GM19239 (cell line): Measurements from ENCODE around the gene C14orf180.

Source experiments
- DNase-seq: peaks from one replicate; pipeline ENCODE4 v3.0.0; 2011; ENCODE audit warnings: low spot score; ENCODE audit not compliant: insufficient read length
- FAIRE-seq: peaks from 2 replicates; lab custom pipeline; 2011; peaks lifted over from hg19 to GRCh38; lab: Jason Lieb, UNC

Gene C14orf180

DNA sequence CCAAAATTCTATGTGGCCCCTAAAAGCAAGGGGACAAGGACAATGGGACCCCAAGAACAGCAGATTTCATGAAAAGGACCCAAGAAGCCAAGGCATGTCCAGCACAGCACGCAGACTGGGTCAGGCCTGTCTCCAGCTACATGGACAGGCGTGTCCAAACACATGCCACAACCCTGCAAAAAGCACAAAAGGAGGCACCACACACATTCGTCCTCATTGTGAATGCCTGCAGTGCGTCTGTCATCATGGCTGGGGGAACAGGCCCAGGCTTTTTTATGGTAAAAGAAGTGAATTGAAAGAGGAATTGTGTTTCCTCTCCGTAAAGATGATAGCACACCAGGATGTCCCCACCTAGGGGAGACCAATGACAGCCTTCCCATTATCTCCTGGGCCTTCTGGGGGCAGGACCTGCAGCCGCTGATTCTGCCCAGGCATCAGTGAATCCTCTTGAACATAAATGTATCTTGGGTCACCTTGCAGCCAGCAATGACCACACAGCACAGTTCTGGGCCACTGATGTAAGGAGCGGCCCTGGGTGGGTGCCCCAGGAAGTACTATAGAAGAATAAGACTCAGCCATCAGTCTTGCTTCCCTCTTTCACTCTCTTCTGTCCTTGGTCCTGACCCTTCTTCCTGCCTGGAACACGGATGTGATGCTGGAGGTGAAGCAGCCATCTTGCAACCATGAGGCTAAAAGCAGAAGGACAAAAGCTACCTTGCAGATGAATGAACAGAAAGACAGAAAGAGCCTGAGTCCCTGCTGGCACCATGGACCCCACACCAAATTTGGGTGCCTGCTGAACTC, 29.8 kb upstream of the C14orf180 start:
- FAIRE-seq (no peak), DNase-seq (no peak)

DNA sequence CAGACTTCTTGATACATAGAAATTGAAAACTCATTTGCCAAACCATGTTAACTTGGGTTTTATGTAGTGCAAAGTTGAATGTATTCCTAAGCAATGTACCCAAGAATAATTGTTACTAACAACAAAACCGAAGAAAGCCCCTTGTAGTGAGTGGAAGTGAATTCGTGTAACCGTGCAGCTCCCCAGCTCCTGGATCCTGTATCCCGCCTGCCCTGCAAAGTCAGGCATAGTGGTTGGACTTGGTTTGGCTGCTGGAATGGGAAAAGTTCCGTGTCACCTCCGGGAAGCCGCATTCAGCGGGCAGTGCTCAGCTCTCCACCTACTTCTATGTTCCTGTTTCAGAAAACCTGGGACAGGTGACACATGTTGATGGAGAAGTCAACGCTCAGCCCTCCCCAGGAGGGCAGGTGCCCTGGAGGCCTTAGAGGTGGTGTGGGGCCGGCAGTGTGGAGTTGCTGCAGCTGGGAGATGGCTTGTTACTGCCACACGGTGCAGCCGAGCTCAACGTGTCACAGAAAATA, 29.2 kb upstream of the C14orf180 start:
- no peak for FAIRE-seq
- DNase-seq = no peak

DNA sequence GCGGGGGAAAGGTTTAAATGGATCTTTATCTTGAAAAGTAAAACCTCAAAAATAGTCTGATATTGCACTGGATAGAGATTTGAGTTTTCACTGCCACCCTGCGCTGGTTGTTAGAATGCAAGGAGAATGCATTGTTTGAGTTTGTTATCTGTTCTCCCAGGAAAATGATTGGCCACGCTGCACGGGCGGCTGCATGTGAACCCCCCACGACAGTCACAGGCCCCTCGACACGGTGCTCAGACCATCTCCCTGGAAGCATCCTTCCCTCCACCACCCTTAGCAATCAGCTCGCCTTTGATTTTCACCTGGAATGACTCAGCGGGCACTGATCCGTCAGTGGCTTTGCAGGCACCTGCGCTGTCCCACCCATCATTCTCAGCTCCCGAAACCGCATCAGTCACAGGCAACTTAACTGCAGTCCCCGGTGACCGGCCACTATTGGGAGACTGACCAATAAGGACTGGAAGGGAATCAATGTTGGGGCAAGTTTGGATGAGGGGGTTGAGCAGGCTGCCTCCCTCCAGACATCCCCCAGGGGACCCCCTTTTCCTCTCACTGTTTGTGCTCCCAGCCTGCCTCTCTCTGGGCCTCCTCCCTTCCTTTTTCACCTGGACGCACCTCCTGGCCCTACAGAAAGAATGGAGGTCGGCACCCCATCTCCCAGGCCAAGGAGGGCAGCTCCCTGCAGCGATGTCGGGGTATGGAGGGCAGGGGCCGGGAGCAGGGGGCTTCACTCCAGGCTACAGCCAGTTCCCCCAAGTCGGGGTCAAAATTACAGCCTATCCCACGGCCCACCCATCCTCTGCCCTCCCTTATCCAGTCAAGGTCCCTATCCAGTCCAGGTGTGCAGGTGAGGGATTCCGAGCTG, 28.5 kb upstream of the C14orf180 start:
- DNase-seq = no peak
- no peak for FAIRE-seq

DNA sequence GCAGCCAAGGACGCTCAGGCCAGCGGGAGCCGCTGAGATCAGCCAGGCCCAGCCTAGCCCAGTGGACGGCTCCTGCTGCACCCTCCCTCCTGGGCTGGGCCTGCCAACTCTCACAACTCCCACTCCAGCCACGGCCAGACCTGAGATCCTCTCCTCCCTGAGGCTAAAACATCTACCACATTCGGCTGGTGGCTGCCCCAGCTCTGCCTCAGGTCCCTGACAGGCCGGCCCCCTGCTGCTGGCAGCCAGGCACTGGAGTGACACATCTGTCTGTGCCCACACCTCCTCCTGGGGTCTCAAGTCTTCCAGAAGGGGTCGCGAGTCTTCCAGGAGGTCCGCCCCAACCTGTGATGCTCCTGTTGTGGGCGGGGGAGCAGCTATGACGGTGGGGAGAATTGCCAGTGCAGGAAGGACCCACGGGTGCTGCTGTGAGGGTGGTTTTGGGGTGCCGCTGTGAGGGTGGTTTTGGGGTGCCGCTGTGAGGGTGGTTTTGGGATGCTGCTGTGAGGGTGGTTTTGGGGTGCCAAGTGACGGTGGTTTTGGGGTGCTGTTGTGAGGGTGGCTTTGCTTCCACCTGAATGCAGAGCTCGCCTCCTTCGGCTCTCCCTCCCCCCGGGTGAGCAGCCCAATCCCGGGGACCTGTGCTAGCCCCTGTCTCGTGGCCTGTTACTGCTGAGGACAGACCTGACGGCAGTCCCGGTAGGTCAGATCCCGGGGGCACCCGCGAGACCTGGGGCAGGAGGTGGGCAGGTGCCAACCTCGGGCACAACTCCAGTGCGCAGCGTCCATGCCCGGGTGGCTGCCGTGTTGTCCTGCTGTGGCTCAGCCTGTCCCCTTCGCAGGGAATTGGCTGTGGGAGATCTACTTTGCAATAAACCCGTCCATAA, 27.5 kb upstream of the C14orf180 start:
- DNase-seq (no peak), FAIRE-seq (no peak)

GRCh38 chr14:104552738-104553125, 26.8 kb upstream of the C14orf180 start:
- no peak for DNase-seq
- FAIRE-seq = no peak

DNA sequence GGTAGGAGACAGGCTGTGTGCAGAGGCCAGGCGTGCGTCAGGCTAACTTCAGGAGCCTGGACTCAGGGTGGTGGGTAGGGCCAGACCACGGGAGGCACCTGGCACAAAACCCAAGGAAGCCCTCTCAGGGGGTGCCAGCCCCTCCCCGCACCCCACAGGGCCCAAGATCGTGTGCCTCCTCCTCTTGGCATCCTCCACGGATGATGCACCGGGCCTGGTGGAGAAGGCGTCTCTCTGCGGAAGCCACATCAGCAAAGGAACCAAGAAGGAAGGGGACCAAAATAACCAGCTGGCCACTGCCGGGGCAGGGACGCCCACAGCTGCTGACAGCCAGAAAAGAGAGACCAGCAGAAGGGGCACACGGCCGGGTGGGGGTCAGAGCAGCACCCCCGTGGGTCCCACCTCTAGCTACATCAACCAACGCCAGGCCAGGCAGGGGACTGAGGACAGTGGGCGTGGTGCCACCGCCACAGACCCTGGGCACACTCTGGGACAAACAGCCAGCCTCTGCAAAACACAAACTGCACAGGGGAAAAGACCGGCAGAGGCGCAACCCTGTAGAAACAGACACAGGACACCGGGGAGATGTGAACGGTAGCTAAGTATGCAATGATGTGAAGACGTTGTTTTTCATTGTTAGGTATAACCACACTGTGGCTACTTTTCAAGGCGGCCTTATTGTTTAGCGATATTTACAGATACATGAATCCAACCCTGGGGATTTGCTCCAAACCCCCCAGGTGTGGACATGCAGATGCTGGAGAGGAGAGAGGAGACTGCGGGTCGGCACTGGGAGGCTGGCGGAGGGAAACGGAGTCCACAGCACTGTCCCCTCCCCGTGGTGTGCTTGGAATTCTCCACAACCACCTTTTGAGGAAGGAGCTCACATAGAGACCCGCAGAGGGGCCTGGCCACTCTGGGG, 26.1 kb upstream of the C14orf180 start:
- FAIRE-seq (no peak), DNase-seq (no peak)

GRCh38 chr14:104554088-104554607, 25.4 kb upstream of the C14orf180 start:
- no peak for FAIRE-seq
- DNase-seq = no peak

- DNase-seq (no peak), FAIRE-seq (no peak)
Observed at GRCh38 chr14:104554608-104555429, 24.7 kb upstream of the C14orf180 start.

- DNase-seq (no peak), FAIRE-seq (no peak)
Observed at GRCh38 chr14:104555430-104556255, 23.9 kb upstream of the C14orf180 start.

DNA sequence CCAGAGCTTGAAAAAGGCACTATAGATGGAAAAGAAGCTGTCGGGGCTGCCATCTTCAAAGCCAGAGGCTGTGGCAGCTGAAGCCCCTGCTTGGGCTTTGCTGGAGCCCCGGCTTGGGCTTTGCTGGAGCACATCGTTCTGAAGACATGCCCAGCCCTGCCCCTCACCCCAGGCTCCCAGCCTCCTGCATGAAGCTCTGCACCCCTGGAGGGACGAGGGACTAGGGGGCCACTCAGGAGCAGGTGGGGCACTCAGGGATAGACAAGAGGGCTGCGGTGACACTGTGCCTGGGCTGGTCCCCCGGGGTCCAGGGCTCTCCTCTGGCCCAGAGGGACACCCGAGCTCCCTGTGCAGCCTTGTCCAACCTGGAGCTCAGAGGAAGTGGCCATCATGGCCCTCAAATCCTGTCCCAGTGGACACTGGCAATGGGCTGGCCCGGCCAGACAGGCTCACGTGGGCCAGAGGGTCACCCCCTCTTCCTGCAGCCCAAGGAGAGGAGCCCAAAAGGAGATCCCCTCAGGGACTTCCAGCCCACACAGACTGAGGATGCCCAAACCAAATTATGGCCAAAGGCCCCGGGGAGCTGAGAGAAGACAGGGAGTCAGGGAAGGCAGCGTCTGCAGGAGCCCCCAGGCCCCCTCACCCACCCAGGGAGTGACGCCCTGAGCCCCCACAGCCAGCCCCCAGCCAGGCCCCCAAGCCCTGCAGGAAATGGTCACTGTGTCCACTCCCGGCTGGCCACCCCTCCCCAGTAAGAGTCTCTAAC, 23.1 kb upstream of the C14orf180 start:
- no peak for DNase-seq
- FAIRE-seq = no peak

GRCh38 chr14:104557086-104557485, 22.5 kb upstream of the C14orf180 start:
- FAIRE-seq (no peak), DNase-seq (no peak)

DNA sequence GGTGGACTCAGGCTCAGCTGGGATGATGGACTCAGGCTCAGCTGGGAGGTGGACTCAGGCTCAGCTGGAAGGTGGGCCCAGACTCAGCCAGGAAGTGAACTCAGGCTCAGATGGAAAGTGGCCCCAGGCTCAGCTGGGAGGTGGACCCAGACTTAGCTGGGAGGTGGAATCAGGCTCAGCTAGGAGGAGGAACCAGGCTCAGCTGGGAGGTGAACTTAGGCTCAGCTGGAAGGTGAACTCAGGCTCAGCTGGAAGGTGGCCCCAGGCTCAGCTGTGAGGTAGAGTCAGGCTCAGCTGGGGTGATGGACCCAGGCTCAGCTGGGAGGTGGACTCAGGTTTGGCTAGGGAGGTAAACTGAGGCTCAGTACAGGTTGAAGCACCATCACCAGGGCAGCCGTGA, 21.8 kb upstream of the C14orf180 start:
- DNase-seq (no peak), FAIRE-seq (no peak)

DNA sequence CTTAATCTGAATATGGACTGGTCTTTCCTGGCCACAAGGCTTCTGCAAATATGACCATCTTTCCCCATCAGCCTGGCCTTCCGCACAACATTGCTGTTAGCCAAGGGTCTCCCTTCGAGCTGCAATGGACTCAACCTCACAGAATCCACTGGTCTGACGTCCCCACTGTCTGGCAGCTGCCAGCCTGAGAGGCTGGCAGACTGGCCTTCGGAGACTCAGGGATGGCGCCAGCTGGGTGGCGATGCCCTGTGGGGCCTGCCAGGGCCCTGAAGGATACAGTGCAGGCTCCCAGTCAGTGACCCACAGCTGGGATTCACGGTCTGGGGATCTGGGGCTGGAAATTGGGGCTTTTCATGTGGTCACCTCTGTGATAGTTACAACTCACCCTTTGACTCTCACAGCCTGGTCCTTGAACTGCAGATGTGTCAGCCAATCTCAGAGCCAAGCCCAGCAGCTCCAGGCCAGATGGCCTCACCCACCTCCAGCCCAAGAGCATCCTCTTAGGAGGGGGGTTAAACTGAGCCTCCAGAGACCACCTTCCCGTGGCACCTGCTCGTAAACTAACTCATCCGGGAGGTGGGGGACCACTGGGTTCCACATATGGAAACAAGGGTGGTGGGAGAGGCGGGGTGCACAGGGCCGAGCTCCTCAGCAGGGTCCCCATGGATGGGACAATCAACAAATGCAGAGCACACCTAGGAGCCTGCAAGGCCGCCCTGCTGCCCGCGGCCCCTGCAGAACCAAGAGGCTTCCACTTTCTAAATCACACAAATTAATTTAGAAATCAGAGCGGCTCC, 21.1 kb upstream of the C14orf180 start:
- FAIRE-seq = no peak
- DNase-seq = no peak

DNA sequence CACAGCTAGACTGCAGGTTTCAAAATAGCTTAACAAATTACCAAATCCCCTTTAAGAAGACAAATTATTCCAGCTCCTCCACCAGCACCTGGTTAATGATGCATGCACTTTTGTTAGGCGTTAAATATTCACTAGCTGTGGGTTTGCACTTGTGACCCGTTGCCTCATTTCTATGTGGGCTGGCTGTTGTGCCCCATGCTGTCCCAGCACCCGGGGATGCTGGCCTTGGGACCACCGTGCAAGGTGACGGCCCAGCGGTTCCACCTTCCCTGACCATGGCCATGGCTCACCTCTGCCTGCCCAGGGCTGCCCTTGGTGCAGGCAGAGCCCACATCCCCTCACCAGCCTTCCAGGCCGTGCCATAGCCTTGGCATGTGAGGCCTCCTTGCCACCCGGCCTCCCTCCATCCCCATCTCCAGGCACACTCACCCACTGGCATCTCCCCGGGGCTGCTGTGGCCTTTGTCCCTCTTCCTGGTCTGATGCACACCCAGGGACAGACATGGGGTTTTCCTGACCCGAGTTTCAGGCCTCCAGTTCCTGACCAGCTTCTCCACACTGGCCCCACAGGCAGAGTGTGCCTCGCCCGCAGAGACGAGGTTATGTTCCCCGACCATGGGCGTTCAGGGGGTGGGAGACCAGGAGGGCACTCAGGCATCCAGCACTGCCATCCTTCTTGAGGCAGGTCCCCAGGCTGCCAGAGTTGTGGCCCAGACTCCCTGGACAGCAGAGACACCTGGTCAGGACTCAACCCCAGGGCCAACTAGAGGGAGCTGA, 20.3 kb upstream of the C14orf180 start:
- DNase-seq (no peak), FAIRE-seq (no peak)
